GM18526 (cell line): ENCODE data around the gene ZNF425.

Experiments used
- POLR2A ChIP-seq: IDR thresholded peaks from 3 replicates; pipeline ENCODE4 v1.6.1; 2011; ENCODE audit not compliant: insufficient read length; ENCODE audit errors: extremely low read depth

ZNF425 gene

GRCh38 chr7:149145031-149145845 is 19.1 kb upstream of the ZNF425 start:
- TF ChIP-seq POLR2A: no peak

- no peak for TF ChIP-seq POLR2A
Measured at GRCh38 chr7:149141893-149142292, 15.8 kb upstream of the ZNF425 start.

- no peak for TF ChIP-seq POLR2A
Measured at GRCh38 chr7:149140831-149141230, 14.7 kb upstream of the ZNF425 start.

- TF ChIP-seq POLR2A: no peak
Measured at GRCh38 chr7:149136118-149136517, 10.0 kb upstream of the ZNF425 start.

- TF ChIP-seq POLR2A: no peak
Measured at GRCh38 chr7:149133028-149133710, 7.0 kb upstream of the ZNF425 start.

GRCh38 chr7:149130572-149131198 is 4.6 kb upstream of the ZNF425 start:
- no peak for TF ChIP-seq POLR2A

GRCh38 chr7:149126662-149127266 is 640 bp upstream of the ZNF425 start:
- TF ChIP-seq POLR2A: peak; percentile 4

- TF ChIP-seq POLR2A: no peak
Measured at GRCh38 chr7:149125189-149125862, 798 bp downstream of the ZNF425 start.

- no peak for TF ChIP-seq POLR2A
Measured at GRCh38 chr7:149109969-149110368, 16.2 kb downstream of the ZNF425 start.

GRCh38 chr7:149104749-149105148 is 21.4 kb downstream of the ZNF425 start:
- TF ChIP-seq POLR2A: no peak

GRCh38 chr7:149104214-149104613 is 21.9 kb downstream of the ZNF425 start:
- TF ChIP-seq POLR2A: no peak

GRCh38 chr7:149103424-149103823 is 22.7 kb downstream of the ZNF425 start:
- no peak for TF ChIP-seq POLR2A

GRCh38 chr7:149102666-149103065 is 23.5 kb downstream of the ZNF425 start:
- no peak for TF ChIP-seq POLR2A

GRCh38 chr7:149100821-149101220 is 25.3 kb downstream of the ZNF425 start:
- no peak for TF ChIP-seq POLR2A

GRCh38 chr7:149099058-149099457 is 27.1 kb downstream of the ZNF425 start:
- TF ChIP-seq POLR2A: no peak

GRCh38 chr7:149097088-149097487 is 29.0 kb downstream of the ZNF425 start:
- TF ChIP-seq POLR2A: no peak

- no peak for TF ChIP-seq POLR2A
Measured at GRCh38 chr7:149093228-149093627, 32.9 kb downstream of the ZNF425 start.
